Upper lobe of left lung (tissue), 4 donors: ENCODE results near the gene TMEM178B.

Experiments used
- CTCF ChIP-seq, 6 experiments: fragments of 450-650 bp in 4 of 6; fragments of 200-600 bp in 2 of 6; sonication (generic) in 2 of 6; IDR thresholded peaks; one replicate each; pipeline ENCODE4 v1.5.1; 2016 to 2019; ENCODE audit warnings: antibody characterized with exemption in 6 of 6
- POLR2A ChIP-seq, 4 donors: fragments of 450-650 bp; IDR thresholded peaks; one replicate each; pipeline ENCODE4 v1.5.1; 2016 to 2017; ENCODE audit warnings: antibody characterized with exemption in 4 of 4, mild to moderate bottlenecking in 2 of 4
- POLR2AphosphoS5 ChIP-seq, 2 donors: sonication (generic); formaldehyde crosslinking; IDR thresholded peaks; one replicate each; pipeline ENCODE4 v1.5.1; 2017; ENCODE audit warnings: antibody characterized with exemption in 2 of 2

DNA sequence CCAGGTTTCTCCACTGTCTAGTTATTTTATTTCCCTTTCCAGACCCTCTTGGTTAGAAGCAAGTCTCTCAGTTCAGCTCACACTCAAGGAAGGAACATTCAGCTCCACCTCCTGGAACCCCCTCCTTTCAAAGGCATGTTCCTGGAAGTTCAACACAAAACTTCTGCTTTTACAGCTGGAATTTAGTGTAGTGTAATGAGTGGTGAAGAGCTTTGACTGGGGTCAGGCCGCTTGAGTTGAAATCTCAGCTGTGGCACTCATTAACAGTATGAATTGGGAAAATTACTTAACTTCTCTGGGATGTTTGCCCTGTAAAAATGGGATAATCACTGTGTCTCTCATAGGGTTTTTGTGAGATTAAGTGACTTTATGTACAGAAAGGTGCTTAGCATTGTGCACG, 91.7 kb downstream of the TMEM178B start:
- TF ChIP-seq POLR2A (IDR thresholded peaks at IDR 0.05): no peak
- no peak for TF ChIP-seq CTCF (IDR thresholded peaks at IDR 0.05)
- no peak for TF ChIP-seq POLR2AphosphoS5 (IDR thresholded peaks at IDR 0.05)
